Liver (tissue), 9 donors: ENCODE measurements around the gene SULT6B1. TPM values are rescaled to one million over a fixed set of nuclear protein-coding genes. Genes with fewer than 3 reads are reported as not detected.

Experiments
- DNase-seq: peaks from one replicate; pipeline ENCODE4 v3.0.0-alpha.2; 2017; ENCODE audit warnings: low spot score
- H3K27ac ChIP-seq, 2 donors: one replicate each; pipeline ENCODE4 v1.7.0; 2013; ENCODE audit warnings: inconsistent platforms in 2 of 2, low read length in 2 of 2, control low read depth in 1 of 2, low read depth in 1 of 2, mild to moderate bottlenecking in 1 of 2
- H3K27me3 ChIP-seq, 4 donors: one replicate each; pipeline versions ENCODE4 v1.6.1 to v1.7.0; 2013; ENCODE audit warnings: low read length in 3 of 4, inconsistent platforms in 1 of 4, mild to moderate bottlenecking in 1 of 4, moderate library complexity in 1 of 4; ENCODE audit not compliant: control insufficient read depth in 4 of 4, insufficient read depth in 4 of 4
- H3K36me3 ChIP-seq, 4 donors: one replicate each; pipeline versions ENCODE4 v1.6.1 to v1.7.0; 2013; ENCODE audit warnings: low read length in 3 of 4, mild to moderate bottlenecking in 3 of 4, low read depth in 1 of 4, moderate library complexity in 1 of 4; ENCODE audit not compliant: control insufficient read depth in 4 of 4, insufficient read depth in 3 of 4
- H3K4me1 ChIP-seq, 4 donors: one replicate each; pipeline versions ENCODE4 v1.6.1 to v1.7.0; 2013; ENCODE audit warnings: low read length in 3 of 4, mild to moderate bottlenecking in 3 of 4, moderate library complexity in 1 of 4; ENCODE audit not compliant: control insufficient read depth in 4 of 4, insufficient read depth in 4 of 4
- H3K4me3 ChIP-seq, 3 donors: one replicate each; pipeline versions ENCODE4 v1.6.1 to v1.7.0; 2013; ENCODE audit warnings: low read length in 3 of 3, control low read depth in 1 of 3, low read depth in 1 of 3, mild to moderate bottlenecking in 1 of 3
- H3K9ac ChIP-seq, 2 donors: one replicate each; pipeline ENCODE4 v1.7.0; 2013; ENCODE audit warnings: low read length in 2 of 2, mild to moderate bottlenecking in 2 of 2, moderate library complexity in 2 of 2, control low read depth in 1 of 2, low read depth in 1 of 2
- H3K9me3 ChIP-seq, 4 donors: one replicate each; pipeline versions ENCODE4 v1.6.1 to v1.7.0; 2013; ENCODE audit warnings: low read length in 3 of 4; ENCODE audit not compliant: control insufficient read depth in 4 of 4
- EGR1 ChIP-seq, 2 donors: IDR thresholded peaks; 2 replicates each; pipeline ENCODE4 v1.6.1; 2016 to 2018; ENCODE audit warnings: antibody characterized with exemption in 2 of 2, low read depth in 2 of 2
- FOXA1 ChIP-seq: IDR thresholded peaks from 2 replicates; pipeline ENCODE4 v1.6.1; 2016; ENCODE audit warnings: antibody characterized with exemption
- FOXA2 ChIP-seq: IDR thresholded peaks from 2 replicates; pipeline ENCODE4 v1.6.1; 2016; ENCODE audit warnings: antibody characterized with exemption
- GABPA ChIP-seq, 2 donors: IDR thresholded peaks in 1 of 2; conservative IDR thresholded peaks in 1 of 2; 2 replicates each; pipeline ENCODE4 v1.6.1; 2016; ENCODE audit warnings: antibody characterized with exemption in 2 of 2, mild to moderate bottlenecking in 1 of 2, moderate library complexity in 1 of 2
- HNF4A ChIP-seq, 2 donors: conservative IDR thresholded peaks; 2 replicates each; pipeline ENCODE4 v1.6.1; 2016; ENCODE audit warnings: antibody characterized with exemption in 2 of 2, mild to moderate bottlenecking in 2 of 2
- JUND ChIP-seq, 2 donors: IDR thresholded peaks; 2 replicates each; pipeline ENCODE4 v1.6.1; 2016; ENCODE audit warnings: antibody characterized with exemption in 2 of 2
- NR2F2 ChIP-seq: IDR thresholded peaks from 2 replicates; pipeline ENCODE4 v1.6.1; 2016; ENCODE audit warnings: antibody characterized with exemption
- RAD21 ChIP-seq, 2 donors: IDR thresholded peaks; 2 replicates each; pipeline ENCODE4 v1.6.1; 2016; ENCODE audit warnings: antibody characterized with exemption in 2 of 2, mild to moderate bottlenecking in 2 of 2
- RXRA ChIP-seq, 2 donors: IDR thresholded peaks; 2 replicates each; pipeline ENCODE4 v1.6.1; 2017 to 2018; ENCODE audit warnings: antibody characterized with exemption in 2 of 2, mild to moderate bottlenecking in 1 of 2
- SP1 ChIP-seq: IDR thresholded peaks from 2 replicates; pipeline ENCODE4 v1.6.1; 2018; ENCODE audit warnings: antibody characterized with exemption, mild to moderate bottlenecking
- TAF1 ChIP-seq: conservative IDR thresholded peaks from 2 replicates; pipeline ENCODE4 v1.6.1; 2016; ENCODE audit warnings: antibody characterized with exemption, mild to moderate bottlenecking
- YY1 ChIP-seq: IDR thresholded peaks from 2 replicates; pipeline ENCODE4 v1.6.1; 2016; ENCODE audit warnings: antibody characterized with exemption, mild to moderate bottlenecking
- WGBS: extraction: QIAGEN DNeasy Blood & Tissue Kit; methylation state at CpG from one replicate; pipeline ENCODE4 v1.1.7; 2013; 5-methylcytosine and 5-hydroxymethylcytosine counted together
- polyA plus RNA-seq, 2 donors: library from polyadenylated mRNA; stranded (reverse) in 1 of 2; unstranded in 1 of 2; fragments of 200-250 nt in 1 of 2; fragments of >200 nt in 1 of 2; fragmentation: Nextera tagmentation in 1 of 2; extraction: Ambion mirVana in 1 of 2; gene quantifications; one replicate each; pipeline versions ENCODE4 v1.2.1 to v1.2.3, GENCODE V29; 2013 to 2015
- total RNA-seq, 2 donors: library from RNA; depleted of rRNA; stranded (reverse); fragments of >200 nt; gene quantifications; one replicate each; pipeline ENCODE4 v1.2.3, GENCODE V29; 2014
- TF ChIP-seq, protein P1 (sequence below): IDR thresholded peaks from 2 replicates; pipeline ENCODE4 v1.6.1; 2016; ENCODE audit warnings: antibody characterized with exemption
- TF ChIP-seq, protein P2 (sequence below): IDR thresholded peaks from 2 replicates; pipeline ENCODE4 v1.6.1; 2016; ENCODE audit warnings: antibody characterized with exemption
- TF ChIP-seq, protein P3 (sequence below): IDR thresholded peaks from 2 replicates; pipeline ENCODE4 v1.6.1; 2016; ENCODE audit warnings: antibody characterized with exemption
- TF ChIP-seq, protein P4 (sequence below): IDR thresholded peaks from 2 replicates; pipeline ENCODE4 v1.6.1; 2016; ENCODE audit warnings: antibody characterized with exemption, mild to moderate bottlenecking
- TF ChIP-seq, protein P5 (sequence below): fragments of 150-350 bp; IDR thresholded peaks from 2 replicates; pipeline ENCODE4 v1.5.1; 2017; ENCODE audit warnings: improper control_type of control experiment, low read depth, low read length; ENCODE audit not compliant: missing input control
- donor health status: healthy.
- donor health status: healthy.
- donor health status: healthy.
- donor health status: healthy.
- donor health status: healthy.

SULT6B1 gene
- total and polyA plus RNA-seq, 4 donors, result not detected

DNA sequence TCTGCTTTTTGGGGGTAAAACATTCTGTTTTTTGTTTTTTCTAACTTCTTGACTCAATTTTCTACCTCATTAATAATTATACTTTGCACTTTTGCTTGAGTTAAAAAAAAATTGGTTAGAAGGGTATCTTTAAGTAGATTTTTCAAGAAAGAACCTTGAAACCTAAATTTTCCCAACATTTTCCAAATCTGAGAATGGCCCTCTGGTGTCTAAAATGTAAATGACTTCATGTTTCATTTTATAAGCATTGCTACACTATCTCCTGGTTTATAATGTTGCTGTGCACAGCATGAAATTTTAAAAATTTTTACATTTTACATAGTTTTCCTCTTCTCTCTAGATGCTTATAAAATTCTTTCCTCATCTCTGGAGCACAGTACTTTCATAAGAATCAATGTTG, 45.9 kb downstream of the SULT6B1 start (continued):
- TF ChIP-seq, protein P1, sequence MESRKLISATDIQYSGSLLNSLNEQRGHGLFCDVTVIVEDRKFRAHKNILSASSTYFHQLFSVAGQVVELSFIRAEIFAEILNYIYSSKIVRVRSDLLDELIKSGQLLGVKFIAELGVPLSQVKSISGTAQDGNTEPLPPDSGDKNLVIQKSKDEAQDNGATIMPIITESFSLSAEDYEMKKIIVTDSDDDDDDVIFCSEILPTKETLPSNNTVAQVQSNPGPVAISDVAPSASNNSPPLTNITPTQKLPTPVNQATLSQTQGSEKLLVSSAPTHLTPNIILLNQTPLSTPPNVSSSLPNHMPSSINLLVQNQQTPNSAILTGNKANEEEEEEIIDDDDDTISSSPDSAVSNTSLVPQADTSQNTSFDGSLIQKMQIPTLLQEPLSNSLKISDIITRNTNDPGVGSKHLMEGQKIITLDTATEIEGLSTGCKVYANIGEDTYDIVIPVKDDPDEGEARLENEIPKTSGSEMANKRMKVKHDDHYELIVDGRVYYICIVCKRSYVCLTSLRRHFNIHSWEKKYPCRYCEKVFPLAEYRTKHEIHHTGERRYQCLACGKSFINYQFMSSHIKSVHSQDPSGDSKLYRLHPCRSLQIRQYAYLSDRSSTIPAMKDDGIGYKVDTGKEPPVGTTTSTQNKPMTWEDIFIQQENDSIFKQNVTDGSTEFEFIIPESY, result no peak
- TF ChIP-seq, protein P2, sequence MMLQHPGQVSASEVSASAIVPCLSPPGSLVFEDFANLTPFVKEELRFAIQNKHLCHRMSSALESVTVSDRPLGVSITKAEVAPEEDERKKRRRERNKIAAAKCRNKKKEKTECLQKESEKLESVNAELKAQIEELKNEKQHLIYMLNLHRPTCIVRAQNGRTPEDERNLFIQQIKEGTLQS, result no peak
- no peak for TF ChIP-seq TAF1

DNA sequence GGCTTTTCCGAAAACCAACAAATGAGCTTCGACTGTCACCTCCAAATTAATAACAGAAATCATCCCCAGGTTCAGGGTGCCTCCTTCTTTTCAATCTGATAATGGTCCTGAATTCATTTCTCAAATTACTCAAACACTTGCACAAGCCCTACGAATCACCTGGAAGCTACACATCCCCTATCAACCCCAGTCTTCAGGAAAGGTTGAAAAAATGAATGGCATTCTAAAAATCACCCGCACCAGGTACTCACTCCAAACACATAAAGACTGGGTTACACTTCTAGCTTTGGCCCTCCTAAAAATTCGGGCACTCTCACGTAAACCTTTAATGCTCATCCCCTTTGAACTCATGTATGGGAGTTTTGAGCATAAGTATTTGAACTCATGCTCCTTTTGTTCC, 55.6 kb downstream of the SULT6B1 start:
- Histone ChIP-seq H3K4me1 (no peaks in the 10 kb centered on the region), H3K9me3 (no peaks in the 10 kb centered on the region), H3K27me3 (no peaks in the 10 kb centered on the region), H3K36me3 (peaks cover 17 to 80% (median 51%) of the 10 kb centered on the region in 4 donors), H3K27ac (no peak overlapping the region), H3K4me3 (no peak overlapping the region), H3K9ac (no peak overlapping the region)
- no peak for DNase-seq
- TF ChIP-seq YY1 (no peak), JUND (IDR thresholded peaks at IDR 0.05) (no peak), GABPA (IDR thresholded peaks at IDR 0.05 in 1 of 2, conservative IDR thresholded peaks at IDR 0.05 in 1 of 2) (no peak), HNF4A (conservative IDR thresholded peaks at IDR 0.05) (no peak), EGR1 (IDR thresholded peaks at IDR 0.05; ENCODE audit: low read depth in 2 of 2) (no peak), TAF1 (no peak), FOXA2 (no peak), SP1 (no peak), NR2F2 (no peak), RAD21 (IDR thresholded peaks at IDR 0.05) (no peak), RXRA (IDR thresholded peaks at IDR 0.05) (no peak), FOXA1 (no peak)
- TF ChIP-seq, protein P3, sequence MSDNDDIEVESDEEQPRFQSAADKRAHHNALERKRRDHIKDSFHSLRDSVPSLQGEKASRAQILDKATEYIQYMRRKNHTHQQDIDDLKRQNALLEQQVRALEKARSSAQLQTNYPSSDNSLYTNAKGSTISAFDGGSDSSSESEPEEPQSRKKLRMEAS, result no peak
- TF ChIP-seq, protein P4, sequence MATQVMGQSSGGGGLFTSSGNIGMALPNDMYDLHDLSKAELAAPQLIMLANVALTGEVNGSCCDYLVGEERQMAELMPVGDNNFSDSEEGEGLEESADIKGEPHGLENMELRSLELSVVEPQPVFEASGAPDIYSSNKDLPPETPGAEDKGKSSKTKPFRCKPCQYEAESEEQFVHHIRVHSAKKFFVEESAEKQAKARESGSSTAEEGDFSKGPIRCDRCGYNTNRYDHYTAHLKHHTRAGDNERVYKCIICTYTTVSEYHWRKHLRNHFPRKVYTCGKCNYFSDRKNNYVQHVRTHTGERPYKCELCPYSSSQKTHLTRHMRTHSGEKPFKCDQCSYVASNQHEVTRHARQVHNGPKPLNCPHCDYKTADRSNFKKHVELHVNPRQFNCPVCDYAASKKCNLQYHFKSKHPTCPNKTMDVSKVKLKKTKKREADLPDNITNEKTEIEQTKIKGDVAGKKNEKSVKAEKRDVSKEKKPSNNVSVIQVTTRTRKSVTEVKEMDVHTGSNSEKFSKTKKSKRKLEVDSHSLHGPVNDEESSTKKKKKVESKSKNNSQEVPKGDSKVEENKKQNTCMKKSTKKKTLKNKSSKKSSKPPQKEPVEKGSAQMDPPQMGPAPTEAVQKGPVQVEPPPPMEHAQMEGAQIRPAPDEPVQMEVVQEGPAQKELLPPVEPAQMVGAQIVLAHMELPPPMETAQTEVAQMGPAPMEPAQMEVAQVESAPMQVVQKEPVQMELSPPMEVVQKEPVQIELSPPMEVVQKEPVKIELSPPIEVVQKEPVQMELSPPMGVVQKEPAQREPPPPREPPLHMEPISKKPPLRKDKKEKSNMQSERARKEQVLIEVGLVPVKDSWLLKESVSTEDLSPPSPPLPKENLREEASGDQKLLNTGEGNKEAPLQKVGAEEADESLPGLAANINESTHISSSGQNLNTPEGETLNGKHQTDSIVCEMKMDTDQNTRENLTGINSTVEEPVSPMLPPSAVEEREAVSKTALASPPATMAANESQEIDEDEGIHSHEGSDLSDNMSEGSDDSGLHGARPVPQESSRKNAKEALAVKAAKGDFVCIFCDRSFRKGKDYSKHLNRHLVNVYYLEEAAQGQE, result no peak
- TF ChIP-seq, protein P1, result no peak
- TF ChIP-seq, protein P5, sequence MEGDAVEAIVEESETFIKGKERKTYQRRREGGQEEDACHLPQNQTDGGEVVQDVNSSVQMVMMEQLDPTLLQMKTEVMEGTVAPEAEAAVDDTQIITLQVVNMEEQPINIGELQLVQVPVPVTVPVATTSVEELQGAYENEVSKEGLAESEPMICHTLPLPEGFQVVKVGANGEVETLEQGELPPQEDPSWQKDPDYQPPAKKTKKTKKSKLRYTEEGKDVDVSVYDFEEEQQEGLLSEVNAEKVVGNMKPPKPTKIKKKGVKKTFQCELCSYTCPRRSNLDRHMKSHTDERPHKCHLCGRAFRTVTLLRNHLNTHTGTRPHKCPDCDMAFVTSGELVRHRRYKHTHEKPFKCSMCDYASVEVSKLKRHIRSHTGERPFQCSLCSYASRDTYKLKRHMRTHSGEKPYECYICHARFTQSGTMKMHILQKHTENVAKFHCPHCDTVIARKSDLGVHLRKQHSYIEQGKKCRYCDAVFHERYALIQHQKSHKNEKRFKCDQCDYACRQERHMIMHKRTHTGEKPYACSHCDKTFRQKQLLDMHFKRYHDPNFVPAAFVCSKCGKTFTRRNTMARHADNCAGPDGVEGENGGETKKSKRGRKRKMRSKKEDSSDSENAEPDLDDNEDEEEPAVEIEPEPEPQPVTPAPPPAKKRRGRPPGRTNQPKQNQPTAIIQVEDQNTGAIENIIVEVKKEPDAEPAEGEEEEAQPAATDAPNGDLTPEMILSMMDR, result no peak
- TF ChIP-seq, protein P2, result no peak
- WGBS, result 98% methylated on average over 6 of the region's 6 CpGs
